Stimulated activated CD8-positive, alpha-beta memory T cell treated with anti-CD3 and anti-CD28 coated beads, Interleukin-7, amount 100 ng/mL, for 48 hours (primary cell): ENCODE data around the gene USH2A.

Experiments used
- DNase-seq, 2 donors: peaks; one replicate each; pipeline ENCODE4 v3.0.0-alpha.2; 2020; ENCODE audit warnings: low read depth in 1 of 2; ENCODE audit errors: extremely low read depth in 1 of 2

The USH2A gene

DNA sequence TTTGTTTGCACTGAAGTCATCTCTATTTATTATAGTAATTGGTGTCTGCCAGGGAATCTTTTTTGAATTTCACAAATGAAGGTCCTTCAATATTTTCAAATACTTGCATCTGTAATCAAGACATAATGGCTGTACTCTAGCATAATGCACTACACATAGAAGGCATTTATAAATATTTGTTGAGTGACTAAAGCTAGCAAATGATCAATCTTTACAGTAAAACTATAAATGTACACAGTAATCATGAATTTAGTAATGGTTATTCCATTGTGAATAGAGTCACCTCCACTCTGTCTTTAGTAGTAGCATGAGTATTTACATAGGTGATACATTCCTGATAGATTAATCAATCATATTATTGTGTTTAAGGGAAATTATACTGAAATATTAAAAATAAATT is 119.6 kb downstream of the USH2A start:
- DNase-seq, result no peak

DNA sequence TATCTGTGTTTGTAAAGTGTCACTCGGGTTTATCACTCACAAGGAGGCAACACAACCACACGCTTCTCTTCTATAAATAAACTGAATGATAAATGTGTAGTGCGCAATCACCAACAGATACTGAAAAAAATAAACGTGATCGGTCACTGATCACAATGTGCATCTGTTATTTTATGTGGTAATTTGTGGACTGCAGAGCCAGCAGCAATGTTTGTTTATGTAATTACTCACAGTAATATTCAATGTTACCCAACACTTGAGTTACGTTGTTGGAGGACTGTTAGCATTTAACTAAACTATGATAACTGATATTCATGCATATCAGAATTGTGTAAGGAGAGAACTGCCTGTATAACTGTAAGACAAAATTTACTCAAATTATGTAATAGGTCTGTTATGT is 129.6 kb downstream of the USH2A start:
- DNase-seq, result no peak

DNA sequence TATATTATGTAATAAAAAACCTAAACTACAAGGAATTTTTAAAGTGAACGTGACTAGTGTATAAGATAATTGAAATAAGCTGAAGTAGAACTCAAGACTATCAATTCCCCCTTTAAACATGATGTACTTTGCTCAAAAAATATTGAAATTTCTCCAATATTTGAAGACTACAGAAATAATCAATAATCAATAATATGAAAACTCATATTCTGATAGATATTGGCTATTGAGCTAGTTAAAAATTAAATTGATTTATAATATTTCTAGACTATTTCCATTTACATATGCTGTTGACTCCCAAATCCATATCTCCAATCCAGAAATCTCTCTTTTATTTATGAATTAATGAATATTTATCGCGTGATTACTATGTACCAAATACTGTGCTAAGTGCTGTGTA is 133.2 kb downstream of the USH2A start:
- DNase-seq, result no peak

DNA sequence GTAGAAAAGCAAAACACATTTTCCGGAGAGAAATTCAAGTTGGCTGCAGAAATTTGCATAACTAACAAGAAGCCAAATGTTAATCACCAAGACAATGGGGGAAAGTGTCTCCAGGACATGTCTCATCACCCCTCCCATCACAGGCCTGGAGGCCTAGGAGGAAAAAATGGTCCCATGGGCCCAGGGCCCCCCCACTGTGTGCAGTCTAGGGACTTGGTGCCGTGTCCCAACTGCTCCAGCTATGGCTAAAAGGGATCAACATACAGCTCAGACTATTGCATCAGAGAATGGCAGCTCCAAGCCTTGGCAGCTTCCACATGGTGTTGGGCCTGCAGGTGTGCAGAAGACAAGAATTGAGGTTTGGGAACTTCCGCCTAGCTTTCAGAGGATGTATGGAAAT is 138.2 kb downstream of the USH2A start:
- no peak for DNase-seq

DNA sequence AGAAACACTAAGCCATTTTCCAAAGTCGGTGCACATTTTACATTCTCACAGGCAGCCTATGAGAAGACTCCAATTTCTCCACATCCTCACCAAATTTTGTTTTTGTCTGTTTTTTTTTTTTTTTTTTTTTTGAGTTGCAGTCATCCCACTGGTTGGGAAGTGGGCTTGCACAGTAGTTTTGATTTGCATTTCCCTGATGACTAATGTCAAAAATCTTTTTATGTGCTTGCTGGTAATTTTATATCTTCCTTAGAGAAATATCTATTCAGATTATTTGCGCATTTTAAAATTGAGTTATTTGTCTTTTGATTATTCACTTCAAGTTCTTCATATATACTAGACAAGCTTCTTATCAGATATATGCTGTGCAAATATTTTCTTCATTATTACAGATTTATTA is 141.5 kb downstream of the USH2A start:
- DNase-seq, result no peak

DNA sequence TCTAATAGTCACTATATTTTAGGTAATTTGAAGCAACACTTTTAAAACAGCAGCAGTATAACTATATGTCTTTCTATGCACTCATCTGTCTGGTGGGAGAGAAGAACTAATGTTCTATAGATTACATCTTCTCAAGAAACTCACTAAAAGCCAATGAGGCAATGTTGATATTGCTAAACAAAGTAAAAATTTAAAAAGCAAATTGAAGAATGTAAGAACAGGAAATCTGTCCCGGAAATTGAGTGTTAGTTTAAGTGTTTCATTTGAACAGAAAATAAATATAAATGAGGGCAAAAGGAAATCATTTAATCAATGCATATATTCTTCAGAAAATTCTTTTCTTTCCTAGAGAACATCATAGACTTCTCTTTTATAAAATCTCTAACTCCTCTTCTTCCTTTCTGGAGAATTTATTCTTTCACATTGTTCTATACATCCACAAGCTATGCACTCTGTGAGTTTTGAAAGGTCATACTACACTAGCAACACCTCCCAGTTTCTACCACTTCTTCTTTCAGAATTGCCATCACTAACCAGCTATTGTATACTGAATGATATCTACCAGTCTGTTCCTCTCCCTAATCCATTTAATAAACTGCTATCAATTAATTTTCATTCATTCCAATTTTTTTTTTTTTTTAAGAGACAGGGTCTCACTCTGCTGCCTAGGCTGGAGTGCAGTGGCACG is 153.0 kb downstream of the USH2A start:
- no peak for DNase-seq

DNA sequence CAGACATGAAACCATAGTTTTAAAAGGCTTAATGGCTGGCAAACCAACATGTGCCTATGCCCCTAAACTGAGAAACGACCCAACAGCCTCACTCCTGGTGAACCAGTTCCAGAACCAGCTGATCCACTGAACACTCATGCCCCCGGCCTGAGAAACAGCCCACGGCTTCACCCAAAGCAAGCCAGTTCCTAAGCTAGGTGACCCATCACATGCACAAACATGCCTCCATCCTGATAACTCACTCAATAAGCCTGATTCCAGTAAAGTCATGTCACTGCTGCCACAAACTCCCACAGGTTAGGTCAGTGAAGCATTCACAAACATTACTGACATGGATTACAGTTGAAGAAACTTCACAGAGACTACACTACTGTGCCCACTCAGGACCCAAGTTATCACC is 161.6 kb downstream of the USH2A start:
- no peak for DNase-seq

DNA sequence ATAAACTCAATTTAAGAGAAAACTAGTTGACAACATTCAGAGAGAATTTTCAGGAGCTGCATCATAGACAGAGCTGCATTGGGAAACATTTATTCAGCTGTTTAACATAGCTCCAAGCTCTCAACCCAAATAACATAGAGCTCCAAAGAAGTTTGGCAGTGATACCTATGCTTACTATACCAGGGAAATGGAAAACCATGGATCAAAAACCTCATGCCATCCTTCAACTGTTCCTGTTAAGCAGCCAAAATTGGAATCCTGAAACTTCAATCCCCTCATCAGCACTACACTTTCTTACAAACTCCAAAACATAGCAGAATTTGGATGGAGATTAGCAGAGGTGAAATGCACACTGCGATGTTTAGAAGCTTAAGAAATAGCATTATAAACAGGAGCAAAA is 164.4 kb downstream of the USH2A start:
- no peak for DNase-seq

DNA sequence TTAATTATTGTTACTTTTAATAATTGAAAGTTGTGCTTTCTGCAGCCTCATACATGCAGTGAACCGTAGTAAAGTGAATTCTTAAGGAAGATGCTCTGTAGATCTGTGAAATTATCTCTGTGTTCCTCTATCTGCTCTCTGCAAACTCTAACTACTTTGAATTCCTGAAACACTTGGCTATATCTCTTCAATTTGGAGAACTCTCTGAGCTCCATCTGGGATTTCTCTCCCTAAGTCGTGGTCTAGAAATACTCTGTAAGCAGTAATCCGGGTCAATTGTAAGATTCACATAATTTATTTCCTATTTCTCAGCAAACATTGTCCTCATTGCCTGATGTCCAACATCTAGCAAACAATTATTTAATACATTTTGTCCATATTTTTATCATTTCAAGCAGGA is 164.9 kb downstream of the USH2A start:
- no peak for DNase-seq

DNA sequence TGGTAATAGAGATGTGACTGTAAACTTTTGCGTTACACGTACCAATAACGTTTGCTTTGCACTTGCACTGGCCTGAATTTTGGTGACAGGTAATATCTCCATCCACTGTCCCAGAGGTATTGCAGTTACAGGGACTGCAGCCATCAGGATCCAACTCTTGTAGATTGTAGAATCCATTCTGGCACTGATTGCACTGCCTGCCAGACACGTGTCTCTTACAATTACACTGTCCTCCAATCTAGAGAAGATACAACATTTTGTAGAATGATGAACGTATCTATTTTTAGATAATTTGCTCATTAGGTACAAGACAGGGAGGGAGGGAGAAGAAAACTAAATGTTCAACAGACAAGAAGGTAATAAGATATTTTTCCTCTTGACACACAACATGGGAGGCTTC is 172.4 kb downstream of the USH2A start:
- no peak for DNase-seq

DNA sequence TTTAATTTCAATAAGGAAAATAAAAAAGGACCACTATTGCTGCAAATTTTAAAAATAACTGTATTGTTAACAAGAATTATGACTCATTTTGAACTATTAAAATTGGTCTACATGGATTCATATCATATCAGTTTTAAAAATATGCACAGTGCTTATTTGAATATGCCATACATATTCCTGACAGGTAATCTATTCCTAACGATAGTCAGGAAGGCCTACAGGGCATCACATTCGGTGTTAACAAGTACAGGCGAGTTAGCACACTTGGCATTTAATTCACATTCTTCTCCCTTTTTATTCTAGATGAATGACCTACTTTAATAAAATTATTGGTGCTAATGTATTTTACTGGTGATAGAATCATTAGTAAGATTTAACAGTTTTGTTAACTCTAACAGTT is 174.6 kb downstream of the USH2A start:
- DNase-seq, result no peak

DNA sequence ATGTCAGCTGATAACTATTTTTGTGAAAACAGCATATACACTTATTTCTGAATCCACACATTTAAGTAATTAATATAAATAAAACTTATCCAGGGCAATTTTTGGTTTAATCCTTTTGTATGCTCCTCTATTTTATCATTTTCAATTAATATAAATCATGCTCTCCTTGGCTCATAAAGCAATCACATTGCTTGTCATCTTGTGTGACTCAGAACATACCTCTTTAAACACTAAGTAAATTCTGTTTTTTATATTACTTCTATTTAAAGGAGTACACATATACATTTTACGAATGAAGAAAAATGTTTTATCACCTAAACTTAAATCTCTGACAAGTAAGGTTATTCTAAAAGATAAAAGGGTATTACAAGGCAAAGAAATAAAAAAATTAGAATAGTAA is 175.3 kb downstream of the USH2A start:
- DNase-seq, result no peak

DNA sequence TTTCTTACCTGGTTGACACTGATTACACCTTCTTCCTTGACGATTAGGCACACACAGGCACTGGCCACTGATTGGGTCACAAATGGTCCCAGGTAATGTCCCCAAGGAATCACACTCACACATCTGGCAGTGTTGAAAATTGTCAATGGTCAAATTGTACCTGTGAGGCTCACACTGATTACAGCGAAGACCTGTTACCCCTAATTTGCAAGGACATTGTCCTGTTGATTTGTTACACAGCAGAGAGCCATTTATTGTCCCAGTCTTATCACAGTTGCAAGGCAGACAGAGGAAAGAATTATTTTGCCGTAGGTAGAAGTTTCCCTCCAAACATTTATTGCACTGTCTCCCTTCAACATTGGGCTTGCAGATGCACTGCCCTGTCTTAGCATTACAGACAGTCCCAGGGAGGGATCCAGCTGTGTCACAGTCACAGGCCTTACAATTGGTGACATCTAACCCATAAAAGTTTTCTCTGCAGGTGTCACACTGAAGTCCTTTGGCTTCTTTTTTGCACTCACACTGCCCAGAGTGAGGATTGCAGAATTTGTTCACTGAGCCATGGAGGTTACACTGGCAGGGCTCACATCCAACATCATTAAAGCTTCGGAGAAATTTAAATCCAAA is 176.6 kb downstream of the USH2A start:
- no peak for DNase-seq

DNA sequence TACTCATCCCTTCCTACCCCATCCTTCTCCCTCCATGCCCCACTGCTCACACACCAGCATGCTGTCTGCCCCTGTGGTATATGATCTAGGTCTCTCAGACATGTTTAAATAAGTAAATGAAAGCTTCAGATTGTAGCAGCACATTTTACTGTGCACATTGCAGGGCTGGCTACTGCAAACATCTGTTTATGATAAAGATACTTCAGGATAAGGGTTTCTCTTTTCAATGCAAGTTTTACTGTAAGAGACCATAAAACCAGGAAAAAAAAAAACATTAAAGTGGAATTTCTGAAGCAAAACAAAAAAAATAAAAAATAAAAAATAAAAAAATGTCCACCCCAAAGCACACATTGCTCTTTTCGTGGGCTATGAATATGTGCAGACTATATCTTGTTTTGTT is 184.4 kb downstream of the USH2A start:
- no peak for DNase-seq

DNA sequence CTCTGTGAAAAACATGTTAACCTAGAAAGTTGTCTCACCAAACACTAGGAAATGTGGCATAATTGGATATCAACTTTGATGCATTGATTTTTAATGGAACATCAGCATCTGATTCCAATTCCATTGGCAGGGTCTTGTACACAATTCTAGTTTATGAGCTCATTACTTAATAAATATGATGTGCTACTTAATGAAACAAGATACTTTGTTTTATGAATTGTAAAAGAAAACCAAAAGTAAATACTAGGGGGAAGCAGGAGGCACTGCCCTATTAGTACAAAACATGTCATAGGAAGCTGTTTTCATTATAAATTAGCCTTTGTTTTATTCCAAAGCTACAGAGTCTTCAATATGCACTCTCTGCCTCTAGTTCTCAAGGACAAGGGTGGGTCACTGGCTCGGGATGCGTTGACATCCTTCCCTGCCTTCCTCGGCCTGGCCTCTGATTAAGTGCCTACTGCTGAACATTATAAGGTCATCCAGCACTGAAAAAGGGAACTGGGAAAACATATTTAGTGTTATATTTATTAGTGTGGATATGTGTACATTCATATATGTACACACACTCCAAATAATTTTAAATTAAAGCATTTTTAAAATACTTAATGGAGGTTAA is 185.2 kb downstream of the USH2A start:
- no peak for DNase-seq

DNA sequence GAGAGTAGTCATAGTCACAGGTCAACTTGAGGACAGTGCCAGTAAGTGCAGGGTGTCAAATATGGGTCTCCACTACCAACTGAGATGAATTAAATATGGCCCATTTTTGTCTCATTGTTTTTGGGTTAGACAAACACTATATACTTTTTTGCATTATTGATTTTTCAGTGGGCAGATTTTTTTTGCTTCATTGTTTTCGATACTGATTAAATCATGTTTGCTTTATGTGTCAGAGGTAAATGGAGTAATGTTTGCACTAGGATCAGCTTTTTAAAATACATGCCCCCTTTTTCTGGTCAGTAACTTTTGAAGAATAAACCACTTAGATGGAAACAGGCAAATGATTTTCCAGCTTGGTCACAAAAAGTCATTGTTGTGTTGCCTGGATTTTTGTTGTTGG is 199.0 kb downstream of the USH2A start:
- DNase-seq, result no peak

DNA sequence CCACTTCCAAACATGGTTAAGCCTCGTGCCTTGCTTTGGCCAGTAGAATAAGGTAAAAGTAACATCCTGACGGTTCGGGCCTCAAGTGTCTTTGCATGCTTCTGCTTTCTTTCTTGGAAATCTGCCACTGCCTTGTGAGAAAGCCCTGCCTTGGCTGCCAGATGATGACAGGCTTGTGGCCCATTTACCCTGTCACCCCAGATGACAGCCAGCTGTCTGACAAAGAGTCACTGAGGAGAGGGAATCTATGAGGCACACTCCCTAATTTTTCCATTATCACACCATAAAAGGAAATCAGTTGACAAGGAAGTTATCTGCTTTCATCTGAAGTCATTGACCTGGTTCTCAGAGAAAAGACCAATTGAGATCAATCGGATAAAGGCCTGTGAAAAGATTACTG is 199.8 kb downstream of the USH2A start:
- DNase-seq, result no peak

DNA sequence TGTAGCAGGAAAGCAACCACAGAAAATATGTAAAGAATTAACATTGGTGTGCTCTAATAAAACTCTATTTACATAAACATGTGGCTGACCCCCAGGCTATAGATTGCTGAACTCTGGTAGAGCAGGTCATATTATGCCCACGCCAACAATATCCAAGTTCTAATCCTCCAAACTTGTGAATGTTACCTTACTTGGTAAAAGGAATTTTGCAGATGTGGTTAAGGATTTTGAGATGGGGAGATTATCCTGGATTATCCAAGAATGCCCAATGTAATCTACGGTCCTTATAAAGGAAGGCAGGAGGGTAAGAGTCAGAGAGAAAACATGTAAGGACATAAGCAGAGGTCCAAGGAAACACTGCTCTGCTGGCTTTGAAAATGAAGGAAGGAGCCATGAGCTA is 201.0 kb downstream of the USH2A start:
- no peak for DNase-seq

DNA sequence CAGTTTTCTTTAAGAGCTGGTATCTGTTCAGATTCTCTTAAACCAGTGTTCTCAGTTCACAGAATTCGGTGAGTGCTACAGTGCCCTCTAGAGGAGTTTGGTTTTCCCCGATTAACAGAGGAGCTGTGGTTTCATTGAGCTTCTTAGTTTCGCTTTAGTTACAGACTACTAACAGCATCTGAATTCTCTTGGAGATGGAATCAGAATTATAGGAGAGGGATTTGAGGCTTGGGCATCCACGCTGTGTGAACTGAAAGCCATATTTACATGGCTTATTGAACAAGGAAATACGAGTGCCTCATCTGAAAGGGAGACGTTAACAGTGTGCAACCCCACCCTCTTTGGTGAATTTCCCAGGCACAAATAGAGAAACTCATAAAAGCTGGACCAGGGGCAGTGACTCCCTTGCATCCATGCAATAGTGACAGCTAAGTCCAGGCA is 202.0 kb downstream of the USH2A start:
- no peak for DNase-seq

DNA sequence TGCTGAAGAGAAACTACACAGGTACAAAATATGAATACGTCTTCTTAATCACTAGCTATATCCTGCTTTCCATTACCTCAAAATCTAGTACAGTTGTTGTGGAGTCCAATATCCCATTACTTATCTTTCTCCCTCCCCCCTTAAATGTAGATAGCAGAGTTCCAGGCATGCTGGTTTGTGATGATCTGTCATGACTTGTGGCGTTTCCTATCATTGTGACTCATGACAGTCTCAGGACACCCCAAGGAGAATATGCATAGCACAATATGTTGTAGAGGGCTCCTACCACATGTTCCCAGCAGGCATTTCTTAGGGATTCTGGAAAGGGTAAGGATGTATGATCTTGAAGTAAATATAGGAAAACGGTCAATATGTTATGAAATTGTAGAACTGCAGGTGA is 206.9 kb downstream of the USH2A start:
- DNase-seq, result no peak

DNA sequence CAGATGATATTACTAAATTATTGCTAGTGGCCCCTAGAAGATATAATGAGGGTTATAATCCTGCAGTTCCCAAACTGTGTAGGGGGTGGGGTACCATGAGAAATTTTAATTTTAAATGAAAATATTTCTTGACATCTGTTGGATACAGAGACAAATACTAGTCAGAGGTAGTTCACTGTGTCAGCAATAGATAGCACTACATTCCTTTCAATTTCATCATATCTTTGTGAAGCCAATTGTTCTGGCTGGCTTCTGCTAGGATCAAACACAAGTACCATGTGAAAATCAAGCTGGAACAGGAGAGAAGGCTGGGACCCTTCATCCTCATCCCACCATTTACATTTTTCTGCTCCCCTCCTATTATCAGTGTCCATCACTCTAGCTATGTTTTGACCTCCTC is 208.1 kb downstream of the USH2A start:
- no peak for DNase-seq

DNA sequence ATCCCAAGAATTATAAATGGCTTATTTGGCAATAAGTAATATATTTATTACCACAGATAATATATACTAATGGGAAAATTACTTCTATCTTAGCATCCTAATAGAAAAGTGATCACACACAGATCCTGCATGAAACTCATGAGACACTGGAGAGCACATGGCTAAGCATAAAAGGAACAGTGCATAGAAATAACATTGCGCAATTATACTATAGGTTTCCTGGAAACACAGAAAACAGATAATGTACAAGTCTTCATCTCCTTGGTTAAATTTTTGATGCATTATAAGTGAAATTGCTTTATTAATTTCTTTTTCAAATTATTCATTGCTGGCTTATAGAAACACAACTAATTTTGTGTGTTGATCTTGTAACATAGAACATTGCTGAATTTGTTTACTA is 210.4 kb downstream of the USH2A start:
- no peak for DNase-seq

DNA sequence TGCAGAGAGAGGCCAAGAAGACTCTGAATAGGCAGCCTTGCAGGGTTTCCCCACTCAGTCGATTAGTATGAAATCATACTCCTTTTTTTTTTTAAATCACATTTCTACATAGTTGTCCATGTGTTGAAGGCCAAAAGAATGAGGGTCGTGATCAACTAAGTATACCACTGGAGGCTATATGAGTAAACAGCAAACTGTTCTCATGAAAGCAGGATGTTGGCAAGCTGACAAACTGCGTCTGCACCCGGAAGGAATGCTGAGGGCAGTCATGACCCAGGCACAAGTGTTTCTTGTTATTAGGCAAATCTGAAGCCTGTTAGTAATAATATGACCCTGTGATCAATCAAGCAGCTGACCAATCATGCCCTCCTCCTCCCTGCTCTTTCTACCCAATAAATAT is 213.2 kb downstream of the USH2A start:
- DNase-seq, result no peak
